Measurements from ENCODE around the gene CRYAB.
A peak's percentile ranks its signal among the peaks of the same experiment; 100 is the strongest.
"Not testable (repeated sequence)": the region's sequence is repeated elsewhere in the genome, so short reads cannot be mapped to it uniquely, and the experiment has no call there.

Gene CRYAB

GRCh38 chr11:111913031-111913861 is 1.7 kb upstream of the CRYAB start:
- no peak overlapping the region for H3K4me3 ChIP-seq (ENCODE audit: low read length)

DNA sequence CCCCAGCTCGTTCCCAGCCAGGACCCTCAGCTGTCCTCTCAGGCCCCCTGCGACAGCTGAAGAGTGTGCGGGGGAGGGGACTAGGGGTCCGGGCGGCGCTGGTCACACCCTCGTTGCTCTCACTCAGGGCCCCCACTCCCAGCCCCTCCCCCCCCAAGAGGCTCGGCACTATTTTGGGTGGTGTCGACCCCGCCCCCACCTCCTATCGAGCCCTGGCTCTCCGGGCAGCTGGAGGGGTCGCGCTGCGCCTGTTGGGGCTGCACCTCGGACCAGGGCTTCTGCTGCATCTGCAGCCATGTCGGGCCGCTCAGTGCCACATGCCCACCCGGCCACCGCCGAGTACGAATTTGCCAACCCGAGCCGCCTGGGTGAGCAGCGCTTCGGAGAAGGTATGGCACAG is 965 bp upstream of the CRYAB start, which contains the start of gene HSPB2:
TSS of gene HSPB2 (plus strand) at position 200 of the 400 bp plus-strand sequence. CDS start at position 296, 96 bp downstream.
- no peak for DNase-seq (ENCODE audit: low read depth, low spot score)
- no peak within 1 kb of the TSS for H3K4me3 ChIP-seq (ENCODE audit: low read length)

More at GRCh38 chr11:111913031-111913861, 1.7 kb upstream of the CRYAB start:
- DNase-seq (ENCODE audit: low read depth, low spot score), result no peak

DNA sequence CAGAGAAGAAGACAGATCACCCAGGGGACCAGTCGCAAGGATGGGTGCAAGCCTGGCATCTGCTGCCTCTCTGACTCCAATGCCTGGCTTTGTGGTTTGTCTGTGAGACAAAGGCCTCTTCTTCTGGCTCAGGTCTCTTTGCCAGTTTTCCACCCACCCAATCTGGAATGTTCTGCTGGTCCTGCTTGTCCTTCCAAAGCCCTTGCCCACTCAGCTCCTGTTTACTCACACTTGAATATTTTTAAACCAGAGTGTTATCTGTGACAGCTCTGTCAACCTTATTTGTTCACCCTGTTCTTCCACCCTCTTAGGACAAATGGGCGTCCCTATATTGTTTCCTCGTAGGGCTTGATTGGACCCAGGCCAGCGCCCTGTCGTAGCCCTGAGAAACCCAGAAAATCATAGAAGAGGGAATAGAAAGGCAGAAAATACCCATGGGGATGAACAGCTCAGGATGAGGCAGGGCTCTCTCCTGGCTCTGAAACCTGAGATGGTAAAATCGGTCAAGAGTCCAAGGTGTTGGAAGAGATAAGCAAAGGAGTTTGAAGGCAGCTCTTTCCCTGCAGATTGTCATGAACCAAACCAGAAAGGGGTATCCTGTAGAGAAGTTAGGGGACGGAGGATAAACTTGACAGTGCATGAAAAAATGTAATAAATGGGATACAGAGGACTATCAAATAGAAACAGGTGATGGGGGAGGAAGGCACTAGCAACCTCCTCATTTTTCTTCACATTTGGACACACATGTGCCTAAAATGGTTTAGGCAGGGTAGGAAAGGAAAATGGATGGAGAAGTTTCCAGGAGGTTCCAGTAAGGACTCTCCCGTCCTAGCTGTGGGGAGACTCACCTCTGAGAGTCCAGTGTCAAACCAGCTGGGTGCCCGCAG is 651 bp downstream of the CRYAB start:
- DNase-seq (ENCODE audit: low read depth, low spot score), result no peak

GRCh38 chr11:111909378-111909777 is 2.2 kb downstream of the CRYAB start:
- no peak overlapping the region for H3K4me3 ChIP-seq (ENCODE audit: low read length)
- DNase-seq (ENCODE audit: low read depth, low spot score), result no peak

More for the DNA sequence above, 651 bp downstream of the CRYAB start:
- H3K4me3 ChIP-seq (ENCODE audit: low read length), result no peak overlapping the region

- no peak overlapping the region for H3K4me3 ChIP-seq (ENCODE audit: low read length)
- DNase-seq (ENCODE audit: low read depth, low spot score), result no peak
Measured at GRCh38 chr11:111908639-111909305, 2.8 kb downstream of the CRYAB start.

GRCh38 chr11:111906680-111907079 is 4.9 kb downstream of the CRYAB start:
- no peak overlapping the region for H3K4me3 ChIP-seq (ENCODE audit: low read length)
- no peak for DNase-seq (ENCODE audit: low read depth, low spot score)

GRCh38 chr11:111905411-111905810 is 6.2 kb downstream of the CRYAB start:
- no peak overlapping the region for H3K4me3 ChIP-seq (ENCODE audit: low read length)
- DNase-seq (ENCODE audit: low read depth, low spot score), result no peak

GRCh38 chr11:111886844-111887243 is 24.7 kb downstream of the CRYAB start:
- DNase-seq (ENCODE audit: low read depth, low spot score), result no peak
- no peak overlapping the region for H3K4me3 ChIP-seq (ENCODE audit: low read length)

DNA sequence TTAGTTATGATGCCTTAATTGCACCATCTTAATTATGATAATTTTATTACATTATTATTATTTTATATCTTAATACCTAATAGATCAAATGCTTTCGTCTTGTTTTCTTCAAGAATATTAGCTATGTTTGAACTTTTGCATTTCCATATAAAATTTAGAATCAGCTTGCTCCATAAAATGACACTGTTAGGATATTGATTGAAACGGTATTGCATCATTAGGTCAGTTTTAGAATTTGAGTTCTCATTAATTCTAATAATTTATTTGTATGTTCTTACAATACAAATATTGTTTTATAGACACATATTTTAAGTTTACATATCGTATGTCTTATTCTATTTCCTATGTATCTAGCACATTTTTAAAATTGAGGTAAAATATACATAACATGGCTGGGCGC is 25.5 kb downstream of the CRYAB start:
- no peak for DNase-seq (ENCODE audit: low read depth, low spot score)
- no peak overlapping the region for H3K4me3 ChIP-seq (ENCODE audit: low read length)

- H3K4me3 ChIP-seq (ENCODE audit: low read length); DNase-seq (ENCODE audit: low read depth, low spot score): not testable (repeated sequence)
Measured at GRCh38 chr11:111885053-111885452, 26.5 kb downstream of the CRYAB start.

DNA sequence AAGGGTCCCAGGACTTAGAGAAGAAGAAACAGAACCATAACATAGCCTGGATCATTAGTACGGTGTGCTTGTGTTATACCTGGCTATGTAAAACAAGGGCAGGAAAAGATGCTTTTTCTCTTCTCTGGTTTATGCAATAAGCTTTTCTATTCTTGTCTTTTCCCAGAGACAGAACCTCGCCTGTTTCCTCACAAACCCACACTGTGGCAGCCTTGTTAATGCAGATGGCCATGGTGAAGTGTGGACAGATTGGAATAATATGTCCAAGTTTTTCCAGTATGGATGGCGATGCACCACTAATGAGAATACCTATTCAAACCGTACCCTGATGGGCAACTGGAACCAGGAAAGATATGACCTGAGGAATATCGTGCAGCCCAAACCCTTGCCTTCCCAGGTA is 29.4 kb downstream of the CRYAB start:
- no peak overlapping the region for H3K4me3 ChIP-seq (ENCODE audit: low read length)
- no peak for DNase-seq (ENCODE audit: low read depth, low spot score)

- DNase-seq (ENCODE audit: low read depth, low spot score), result no peak
- H3K4me3 ChIP-seq (ENCODE audit: low read length), result peak overlapping the region; percentile 87
Measured at GRCh38 chr11:111879637-111879960, 32.0 kb downstream of the CRYAB start.

DNA sequence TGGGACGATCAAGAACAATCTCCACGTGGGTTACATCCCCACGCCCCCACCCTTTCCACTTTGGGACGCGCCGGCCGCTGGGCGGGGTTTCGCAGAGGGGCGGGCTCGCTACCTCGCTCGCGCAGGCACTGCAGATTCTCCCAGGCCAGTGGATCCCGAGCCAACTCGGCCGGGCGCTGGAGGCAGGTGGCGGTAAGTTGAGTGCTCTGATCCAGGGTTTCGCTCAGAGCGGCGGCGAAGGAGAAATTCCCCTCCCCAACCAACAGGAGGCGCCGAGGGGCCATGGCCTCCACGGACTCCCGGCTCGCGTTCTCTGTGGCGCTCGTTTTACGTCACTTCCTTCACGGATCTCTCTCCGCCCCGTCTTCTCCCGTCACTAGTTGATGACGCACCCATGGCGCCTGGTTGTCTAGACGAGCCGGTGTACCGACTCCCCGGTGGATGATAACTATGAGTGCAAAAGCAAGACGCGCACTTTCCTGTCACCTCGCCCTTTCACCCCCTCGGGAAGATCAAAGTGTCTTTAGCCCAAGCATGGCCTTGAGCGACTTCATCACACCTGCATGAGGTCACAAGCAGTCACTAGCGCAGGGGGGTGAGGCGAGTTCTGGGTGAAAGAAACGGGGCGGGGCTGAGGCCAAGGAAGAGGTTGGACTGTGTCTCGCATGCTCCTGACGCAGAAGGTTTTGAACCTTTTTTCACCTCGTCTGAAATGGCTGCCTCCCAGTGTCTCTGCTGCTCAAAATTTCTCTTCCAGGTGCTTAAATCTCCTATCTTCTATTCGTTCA is 32.5 kb downstream of the CRYAB start, which contains the start of the genes CFAP68 and FDXACB1:
TSS of gene CFAP68 (plus strand) at position 693 of the 788 bp plus-strand sequence. CDS start at position 713, 20 bp downstream.
TSS of gene FDXACB1 (minus strand) at position 317 of the 788 bp plus-strand sequence. CDS start at position 284, 33 bp downstream.
- H3K4me3 ChIP-seq (ENCODE audit: low read length), result peak within 1 kb of the TSS; percentile 87
- peak; percentile 96 for DNase-seq (ENCODE audit: low read depth, low spot score)

- DNase-seq (ENCODE audit: low read depth, low spot score), result no peak
- H3K4me3 ChIP-seq (ENCODE audit: low read length), result peak overlapping the region; percentile 87
Measured at GRCh38 chr11:111878385-111878848, 33.2 kb downstream of the CRYAB start.

DNA sequence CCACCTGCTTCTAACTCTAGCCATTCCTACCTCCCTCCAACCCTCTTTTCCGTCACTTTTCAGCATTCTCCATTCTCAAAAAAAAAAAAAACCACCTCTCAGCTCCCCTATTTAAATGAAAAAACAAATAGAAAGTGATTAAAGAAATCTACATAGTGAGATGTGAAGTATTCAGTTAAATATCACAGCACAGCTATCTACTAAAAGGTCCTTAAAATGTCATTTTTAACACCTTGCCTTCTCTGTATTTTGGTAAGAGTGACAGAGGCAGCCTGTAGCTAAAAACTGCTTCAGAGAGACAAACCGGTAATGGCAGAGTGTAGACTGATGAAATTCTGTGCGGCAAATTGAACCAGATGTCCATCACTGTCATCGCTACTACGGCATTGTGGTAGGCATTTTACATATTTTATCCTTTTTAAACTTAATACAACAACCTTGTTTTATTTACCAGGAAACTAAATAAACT is 39.8 kb downstream of the CRYAB start:
- DNase-seq (ENCODE audit: low read depth, low spot score), result no peak
- peak overlapping the region; percentile 84 for H3K4me3 ChIP-seq (ENCODE audit: low read length)

GRCh38 chr11:111870886-111871692 is 40.5 kb downstream of the CRYAB start, which contains the start of gene ALG9:
TSS of gene ALG9 (minus strand) at chr11:111871581. CDS start at chr11:111871482, 99 bp downstream.
- peak; percentile 86 for DNase-seq (ENCODE audit: low read depth, low spot score)
- H3K4me3 ChIP-seq (ENCODE audit: low read length), result peak within 1 kb of the TSS; percentile 84

- H3K4me3 ChIP-seq (ENCODE audit: low read length), result peak overlapping the region; percentile 84
- peak; percentile 25 for DNase-seq (ENCODE audit: low read depth, low spot score)
Measured at GRCh38 chr11:111870522-111870885, 41.1 kb downstream of the CRYAB start.

All from Jurkat, Clone E6-1 (cell line).